Suppressor macrophage (primary cell): ENCODE measurements around the gene B3GALT5.

ENCODE experiments used
- DNase-seq, 4 experiments: peaks; one replicate each; pipeline ENCODE4 v3.0.0-alpha.2; 2020 to 2022

Gene B3GALT5

DNA sequence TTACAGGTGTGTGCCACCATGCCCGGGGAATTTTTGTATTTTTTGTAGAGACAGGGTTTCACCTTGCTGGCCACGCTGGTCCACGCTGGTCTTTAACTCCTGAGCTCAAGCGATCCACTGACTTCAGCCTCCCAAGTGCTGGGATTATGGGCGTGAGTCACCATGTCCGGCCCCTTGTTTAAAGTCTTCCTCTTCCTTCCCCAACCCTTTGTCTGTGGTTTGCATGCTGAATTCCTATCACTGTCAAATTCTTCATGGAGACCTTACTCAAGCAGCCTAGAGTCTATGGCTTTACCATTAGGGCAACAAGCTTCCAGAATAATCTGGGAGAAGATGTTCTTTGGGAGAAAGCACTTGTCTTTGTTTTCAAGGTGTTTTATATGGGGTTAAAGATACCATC is 34.7 kb downstream of the B3GALT5 start:
- no peak for DNase-seq

DNA sequence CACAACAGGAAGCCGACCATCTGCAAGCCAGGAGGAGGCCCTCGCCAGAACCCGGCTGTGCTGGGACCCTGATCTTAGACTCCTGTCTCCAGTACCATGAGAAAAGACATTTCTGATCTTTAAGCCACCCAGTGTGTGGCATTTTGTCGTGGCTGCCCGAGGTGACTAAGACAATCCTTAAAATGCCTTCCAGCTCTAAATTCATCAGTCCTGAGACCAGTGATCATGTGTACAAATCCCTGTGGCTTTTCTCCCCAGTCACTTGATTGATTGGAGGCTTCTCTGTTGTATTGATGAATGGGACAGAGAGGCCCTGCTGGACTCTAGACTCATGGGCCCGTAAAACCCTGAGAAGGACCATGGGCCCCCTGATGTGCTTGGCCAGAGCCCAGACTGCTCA is 36.1 kb downstream of the B3GALT5 start:
- DNase-seq, result no peak

DNA sequence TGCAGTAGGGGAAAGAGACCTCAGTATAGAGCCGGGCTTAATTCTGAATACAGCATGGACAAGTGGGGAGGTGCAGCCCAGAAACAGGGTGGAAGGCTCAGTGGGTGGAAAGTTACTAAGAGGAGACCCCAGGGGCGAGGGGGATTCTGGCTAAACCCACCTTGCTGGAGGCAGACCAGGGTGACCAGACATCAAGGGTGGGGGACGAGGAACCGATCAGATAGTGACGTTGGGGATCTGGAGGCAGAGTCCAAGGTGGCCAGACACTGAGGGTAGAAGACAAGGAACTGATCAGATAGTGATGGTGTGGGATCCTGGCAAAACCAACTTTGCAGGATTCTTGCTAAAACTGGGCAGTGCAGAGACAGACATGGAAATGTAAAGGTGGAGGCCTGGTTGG is 36.8 kb downstream of the B3GALT5 start:
- no peak for DNase-seq

DNA sequence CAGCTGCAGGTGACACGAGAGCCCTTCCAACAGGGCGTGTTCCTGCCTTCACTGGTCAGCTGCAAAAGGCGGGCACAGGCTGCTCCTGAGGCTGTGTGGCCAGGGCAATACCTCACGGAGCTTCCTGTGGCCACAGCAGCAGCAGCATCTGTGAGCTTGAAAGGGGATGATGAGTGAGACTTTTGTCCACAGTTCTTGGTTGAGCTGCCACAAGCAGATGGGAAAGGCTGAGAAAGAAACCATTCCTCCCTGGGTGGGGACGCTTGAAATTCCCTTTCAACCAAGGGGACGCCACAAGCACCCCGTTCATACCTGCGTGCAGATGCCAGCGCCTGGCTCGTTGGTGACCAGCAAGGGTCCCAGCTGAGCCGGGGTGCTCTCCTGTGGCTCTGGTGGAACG is 37.6 kb downstream of the B3GALT5 start:
- no peak for DNase-seq

DNA sequence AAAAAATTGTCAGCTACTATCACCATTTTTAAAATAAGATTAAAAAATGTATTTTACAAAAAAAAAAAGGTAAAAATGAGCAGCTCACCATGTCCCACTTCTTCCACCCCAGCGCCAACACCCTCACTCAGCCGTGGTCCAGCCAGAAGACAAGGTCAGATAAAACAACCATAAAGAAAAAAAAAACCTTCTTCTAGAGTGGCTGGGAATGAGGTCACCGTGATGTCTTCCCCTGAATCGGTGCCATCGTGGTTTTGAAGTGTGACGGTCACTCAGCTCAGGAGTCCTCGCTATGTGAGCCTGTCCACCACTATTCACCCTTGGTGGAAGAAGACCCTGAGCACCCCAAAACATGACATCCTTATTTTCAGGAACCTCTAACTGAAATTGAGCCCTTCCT is 38.1 kb downstream of the B3GALT5 start:
- DNase-seq, result no peak

DNA sequence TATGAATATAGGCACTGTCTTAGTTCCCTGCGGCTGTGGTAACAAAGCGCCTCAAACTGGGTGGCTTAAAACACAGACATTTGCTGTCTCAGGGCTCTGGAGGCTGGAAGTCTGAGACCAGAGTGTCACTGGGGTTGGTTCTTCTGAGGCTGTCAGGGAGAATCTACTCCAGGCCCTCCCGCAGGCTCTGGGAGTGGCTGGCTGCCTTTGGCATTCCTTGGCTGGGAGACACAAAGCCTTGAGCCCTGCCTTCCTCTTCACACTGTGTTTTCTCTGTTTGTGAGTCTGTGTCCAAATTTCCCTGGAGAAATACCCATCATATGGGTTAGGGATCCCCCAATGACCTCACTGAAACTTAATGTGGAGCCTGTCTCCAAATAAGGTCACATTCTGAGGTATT is 38.5 kb downstream of the B3GALT5 start:
- DNase-seq, result no peak

DNA sequence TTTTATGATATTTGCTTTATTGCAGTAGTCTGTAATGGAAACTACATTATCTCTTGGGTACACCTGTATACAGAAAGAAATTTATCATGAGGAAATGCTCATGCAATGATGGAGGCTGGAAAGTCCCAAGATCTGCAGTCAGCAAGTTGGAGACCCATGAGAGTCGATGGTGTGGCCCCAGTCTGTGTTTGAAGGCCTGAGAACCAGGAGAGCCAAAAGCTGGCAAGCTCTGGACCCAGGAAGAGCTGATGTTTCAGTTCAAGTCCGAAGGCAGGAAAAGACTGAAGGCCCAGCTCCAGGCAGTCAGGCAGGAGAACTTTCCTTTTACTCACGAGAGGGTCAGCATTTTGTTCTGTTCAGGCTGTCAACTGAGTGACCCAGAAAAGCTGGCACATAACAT is 42.2 kb downstream of the B3GALT5 start:
- DNase-seq, result no peak

DNA sequence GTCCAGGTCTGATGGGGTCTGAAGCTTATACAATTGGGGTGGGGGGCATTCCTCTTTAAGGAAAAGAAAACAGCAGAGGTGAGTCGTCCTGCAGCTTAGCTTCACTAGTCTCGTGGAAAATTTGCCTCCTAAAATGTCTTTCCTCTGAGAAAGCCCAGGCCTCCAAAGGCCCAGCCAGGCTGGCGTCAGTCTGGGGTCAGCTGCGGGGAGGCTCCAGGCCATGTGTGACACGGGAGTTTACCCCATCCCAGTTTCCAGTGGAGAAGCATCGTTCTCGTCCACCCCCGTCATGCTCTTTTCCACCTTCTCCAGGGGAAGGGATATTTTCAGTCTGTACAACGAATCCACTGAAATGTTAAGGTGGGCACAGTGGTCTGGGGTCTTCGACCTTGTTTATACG is 42.8 kb downstream of the B3GALT5 start:
- DNase-seq, result no peak

DNA sequence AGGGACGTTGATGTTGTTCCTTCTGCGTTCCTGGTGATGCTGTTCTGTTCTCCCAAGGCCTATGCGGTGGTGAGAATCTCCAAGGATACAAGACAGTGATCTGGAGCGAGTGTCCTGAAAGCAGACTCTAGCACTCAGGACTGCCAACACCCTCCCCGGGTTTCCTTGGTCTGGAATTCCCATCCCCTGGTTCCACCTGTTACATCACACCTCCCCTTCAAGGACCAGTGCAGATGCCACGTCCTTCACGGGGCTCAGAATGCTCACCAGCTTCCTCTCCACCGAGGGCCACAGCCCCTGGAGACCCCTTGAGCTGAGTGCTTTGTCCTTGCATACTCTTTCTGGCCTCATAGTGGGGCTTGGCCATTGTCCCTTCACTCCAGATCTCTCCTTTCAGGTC is 43.5 kb downstream of the B3GALT5 start:
- DNase-seq, result no peak

DNA sequence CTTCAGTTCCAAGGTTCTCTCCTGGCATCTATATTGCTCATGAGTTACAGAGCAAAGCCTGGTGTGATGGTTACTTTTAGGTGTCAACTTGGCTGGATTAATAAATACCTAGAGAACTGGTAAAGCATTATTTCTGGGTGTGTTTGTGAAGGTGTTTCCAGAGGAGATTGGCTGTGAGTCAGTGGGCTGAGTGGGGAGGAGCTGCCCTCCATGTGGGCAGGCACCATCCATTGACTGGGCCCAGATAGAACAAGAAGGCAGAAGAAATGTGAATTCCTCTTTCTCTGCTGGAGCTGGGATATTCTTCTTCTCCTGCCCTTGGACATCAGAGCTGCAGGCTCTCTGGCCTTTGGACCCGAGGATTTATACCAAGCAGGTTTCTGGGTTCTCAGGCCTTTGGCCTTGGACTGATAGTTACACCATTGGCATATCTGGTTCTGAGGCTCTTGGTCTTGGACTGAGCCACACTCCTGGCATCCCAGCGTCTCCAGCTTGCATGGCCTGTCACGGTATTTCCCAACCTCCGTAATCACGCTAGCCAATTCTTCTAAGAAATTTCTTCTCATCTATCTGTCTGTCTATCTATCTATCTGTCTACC is 44.5 kb downstream of the B3GALT5 start:
- DNase-seq, result no peak

DNA sequence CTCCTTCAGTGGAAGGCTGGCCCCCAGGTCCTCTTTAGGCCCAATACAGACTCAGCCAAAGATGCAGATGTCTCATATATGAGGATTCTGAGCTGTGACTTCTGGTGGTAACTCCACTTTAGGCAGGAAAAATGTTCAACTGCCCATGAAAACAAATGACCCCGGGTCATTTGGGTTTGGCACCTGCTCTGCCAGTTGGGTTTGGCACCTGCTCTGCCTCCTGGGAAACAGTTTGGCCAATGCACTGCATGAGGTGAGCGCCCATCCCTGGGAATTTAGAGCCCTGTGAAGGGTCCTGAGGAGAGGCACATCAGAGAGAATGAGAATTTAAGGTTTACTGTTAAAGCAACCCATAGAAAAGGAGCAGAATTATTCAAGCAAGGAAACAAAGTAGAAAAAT is 45.3 kb downstream of the B3GALT5 start:
- DNase-seq, result no peak

DNA sequence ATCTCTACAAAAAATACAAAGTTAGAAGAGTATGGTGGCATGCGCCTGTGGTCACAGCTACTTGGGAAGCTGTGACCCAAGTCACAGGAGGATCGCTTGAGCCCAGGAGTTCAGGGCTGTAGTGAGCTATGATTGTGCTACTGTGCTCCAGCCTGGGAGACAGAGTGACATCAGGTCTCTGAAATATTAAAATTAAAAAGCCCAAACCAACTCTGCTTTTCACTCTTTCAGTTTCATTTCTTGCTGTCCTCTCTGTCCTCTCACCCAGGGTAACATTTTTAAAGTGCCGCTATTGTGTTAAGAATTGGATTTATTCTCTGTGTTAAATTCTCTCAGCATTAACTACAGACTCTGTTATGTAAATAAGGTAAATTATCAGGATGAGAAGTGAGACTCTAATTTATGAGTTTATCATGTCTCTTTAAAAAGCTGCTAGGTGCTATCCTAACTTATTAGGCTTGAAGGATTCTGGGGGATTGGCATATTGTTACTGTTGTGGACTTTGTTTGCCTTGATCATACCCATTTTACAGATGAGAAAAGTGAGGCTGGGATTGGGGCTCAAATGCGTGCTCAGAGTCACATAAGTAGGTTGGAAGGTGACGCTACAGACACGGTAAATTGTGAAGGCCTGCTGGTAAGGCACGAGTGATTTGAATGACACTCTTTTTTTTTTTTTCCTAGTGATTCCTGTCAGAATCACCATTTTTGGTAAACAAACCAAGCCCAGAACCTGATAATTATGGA is 46.5 kb downstream of the B3GALT5 start:
- DNase-seq, result no peak

DNA sequence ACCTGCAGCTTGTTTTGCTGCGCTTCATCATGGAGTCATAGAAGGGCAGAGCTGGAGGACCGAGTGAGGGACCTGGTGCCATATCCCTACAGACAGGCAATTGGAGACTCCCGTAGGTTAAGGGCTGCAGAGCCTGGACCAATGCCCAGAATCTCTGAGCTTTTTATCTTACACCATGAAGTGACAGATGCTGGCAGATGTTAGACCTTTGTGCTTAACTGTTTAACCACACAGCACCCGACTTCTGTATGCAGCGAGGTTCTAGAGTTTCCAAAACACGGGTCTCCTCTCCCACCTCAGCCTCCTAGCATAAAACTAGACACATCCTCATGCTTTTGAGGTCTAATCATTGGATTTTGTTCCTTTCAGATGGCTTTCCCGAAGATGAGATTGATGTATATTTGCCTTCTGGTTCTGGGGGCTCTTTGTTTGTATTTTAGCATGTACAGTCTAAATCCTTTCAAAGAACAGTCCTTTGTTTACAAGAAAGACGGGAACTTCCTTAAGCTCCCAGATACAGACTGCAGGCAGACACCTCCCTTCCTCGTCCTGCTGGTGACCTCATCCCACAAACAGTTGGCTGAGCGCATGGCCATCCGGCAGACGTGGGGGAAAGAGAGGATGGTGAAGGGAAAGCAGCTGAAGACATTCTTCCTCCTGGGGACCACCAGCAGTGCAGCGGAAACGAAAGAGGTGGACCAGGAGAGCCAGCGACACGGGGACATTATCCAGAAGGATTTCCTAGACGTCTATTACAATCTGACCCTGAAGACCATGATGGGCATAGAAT is 47.6 kb downstream of the B3GALT5 start:
- no peak for DNase-seq

DNA sequence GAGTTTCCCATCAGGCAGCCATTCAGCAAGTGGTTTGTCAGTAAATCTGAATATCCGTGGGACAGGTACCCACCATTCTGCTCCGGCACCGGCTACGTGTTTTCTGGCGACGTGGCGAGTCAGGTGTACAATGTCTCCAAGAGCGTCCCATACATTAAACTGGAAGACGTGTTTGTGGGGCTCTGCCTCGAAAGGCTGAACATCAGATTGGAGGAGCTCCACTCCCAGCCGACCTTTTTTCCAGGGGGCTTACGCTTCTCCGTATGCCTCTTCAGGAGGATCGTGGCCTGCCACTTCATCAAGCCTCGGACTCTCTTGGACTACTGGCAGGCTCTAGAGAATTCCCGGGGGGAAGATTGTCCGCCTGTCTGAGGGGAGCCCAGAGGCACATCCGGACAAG is 48.4 kb downstream of the B3GALT5 start:
- DNase-seq, result no peak

DNA sequence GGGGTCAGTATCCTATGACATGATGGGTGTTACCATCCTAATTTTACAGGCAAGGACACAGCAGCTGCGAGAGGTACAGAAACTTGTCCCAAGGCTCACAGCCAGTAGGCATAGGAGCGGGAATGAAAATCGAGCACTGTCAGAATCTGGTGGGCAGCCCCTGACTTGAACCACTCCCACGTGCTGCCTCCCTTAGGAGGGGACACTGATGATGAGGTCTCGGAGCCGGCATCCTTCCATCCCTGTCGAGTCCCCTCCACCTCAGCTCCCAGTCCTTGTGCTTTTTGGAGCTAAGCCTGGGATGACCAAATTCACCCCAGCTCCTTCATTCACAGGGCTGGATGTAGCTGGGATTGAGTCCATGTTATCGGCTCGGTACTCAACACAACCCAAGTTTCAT is 49.0 kb downstream of the B3GALT5 start:
- DNase-seq, result no peak

DNA sequence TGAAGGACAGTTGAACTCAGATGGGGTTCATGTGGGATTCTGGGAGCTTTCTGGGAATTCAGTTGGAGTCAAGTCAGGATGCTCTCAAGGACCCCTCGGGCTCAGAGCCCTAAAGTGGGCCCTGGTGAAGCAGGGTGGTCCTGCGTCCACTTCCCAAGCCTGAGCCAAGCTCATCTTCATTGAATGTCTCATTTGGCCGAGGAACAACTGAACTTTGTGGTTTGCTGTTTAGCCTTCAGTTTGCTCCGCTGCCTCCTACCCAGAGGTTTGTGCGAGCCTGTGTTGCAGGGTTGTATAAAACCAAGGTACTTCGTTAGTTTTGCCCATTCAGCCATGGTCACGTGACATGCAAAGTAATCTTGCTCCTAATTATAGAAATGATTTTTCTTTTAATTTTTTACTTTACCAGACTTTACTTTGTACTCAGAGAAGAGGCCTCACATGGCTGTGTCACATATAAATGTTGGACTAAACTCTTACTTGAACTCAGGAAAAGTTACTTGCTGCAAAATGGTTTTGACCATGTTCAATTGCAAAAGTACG is 49.7 kb downstream of the B3GALT5 start:
- no peak for DNase-seq

DNA sequence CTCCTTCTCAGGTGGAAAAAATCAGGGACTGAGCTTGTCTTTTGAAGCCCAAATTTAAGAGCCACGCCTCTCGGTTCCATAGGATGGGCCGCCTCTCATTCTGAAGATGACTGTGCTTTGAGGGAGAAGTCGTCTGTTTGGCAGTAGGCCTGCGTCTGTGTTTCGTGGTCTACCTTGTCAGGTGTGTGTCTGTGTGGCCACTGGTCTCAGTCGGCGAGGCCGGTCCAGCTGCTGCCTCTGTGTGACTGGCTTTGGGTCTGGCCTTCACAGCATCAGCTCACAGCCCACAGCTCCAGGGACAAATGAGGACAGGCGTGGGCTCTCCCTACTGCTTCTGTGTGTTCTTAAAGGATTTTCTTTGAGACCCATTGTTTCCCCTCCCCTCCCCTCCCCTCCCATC is 50.3 kb downstream of the B3GALT5 start:
- DNase-seq, result no peak

DNA sequence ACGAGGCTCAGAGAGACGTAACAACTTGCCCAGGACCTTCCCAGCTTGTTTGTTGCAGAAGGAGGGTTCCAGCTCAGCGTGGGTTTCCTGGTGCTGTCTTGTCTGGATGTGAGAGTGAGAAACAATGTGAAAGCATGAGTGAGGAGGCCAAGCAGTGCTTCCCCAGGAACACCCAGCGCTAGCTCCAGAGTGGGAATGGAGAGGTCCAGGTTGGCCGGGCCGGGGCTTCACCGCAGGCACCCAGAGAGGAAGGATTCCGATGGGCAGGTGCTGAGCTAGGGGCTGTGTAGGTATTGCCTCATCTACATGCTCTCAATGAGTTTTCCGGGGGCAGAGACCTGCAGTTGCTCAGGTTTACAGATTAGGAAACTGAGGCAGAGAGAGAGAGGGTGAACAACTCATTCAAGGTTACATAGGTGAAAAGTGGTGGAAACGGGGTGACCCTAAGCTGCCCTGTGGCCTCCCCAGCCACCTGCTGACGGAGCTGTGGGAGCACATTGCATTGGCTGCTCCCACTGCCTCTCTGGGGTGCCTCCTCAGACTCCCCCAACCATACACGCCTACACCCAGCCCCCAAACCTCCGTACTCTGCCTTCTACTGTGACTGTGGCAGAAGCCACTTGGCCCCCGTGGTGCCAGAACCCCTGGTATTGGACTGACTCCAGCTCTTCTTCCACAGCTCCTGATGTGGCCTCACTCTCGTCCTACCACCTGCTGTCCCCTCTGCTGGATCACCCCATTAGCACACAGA is 51.2 kb downstream of the B3GALT5 start:
- DNase-seq, result no peak

DNA sequence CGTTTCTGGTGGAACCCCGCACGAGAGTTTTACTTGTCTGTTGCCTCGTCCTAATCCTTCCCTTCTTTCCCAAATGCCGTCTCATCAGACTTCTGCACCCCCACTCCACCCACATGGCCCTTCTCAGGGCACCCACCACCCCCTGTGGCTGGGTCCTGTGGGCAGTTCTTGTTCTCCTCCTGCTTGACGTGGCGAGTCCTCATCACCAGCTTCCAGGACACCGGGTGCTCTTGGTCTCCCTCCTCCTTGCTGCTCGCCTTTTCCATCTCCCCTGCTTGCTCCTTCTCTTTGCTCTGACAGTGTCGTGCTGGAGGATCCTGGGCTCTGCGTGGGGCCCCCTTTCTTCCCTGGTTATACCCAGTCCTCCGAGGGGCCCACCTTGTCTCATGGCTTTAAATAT is 51.8 kb downstream of the B3GALT5 start:
- no peak for DNase-seq

DNA sequence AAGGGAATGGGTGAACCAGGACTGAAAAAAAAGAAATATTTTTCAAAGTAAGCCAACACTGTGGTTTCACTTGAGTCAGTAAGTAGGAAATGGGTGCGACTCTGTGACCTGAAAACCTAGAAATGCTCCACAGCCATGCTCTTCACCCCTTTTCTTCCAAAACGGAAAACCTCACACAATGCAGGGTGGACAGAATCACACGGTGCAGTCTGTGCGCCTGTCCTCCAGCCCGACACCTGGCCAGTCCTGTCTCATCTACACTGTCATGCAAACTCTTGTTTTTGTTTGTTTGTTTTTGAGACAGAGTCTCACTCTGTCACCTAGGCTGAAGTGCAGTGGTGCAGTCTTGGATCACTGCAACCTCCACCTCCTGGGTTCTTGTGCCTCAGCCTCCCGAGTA is 53.3 kb downstream of the B3GALT5 start:
- no peak for DNase-seq

DNA sequence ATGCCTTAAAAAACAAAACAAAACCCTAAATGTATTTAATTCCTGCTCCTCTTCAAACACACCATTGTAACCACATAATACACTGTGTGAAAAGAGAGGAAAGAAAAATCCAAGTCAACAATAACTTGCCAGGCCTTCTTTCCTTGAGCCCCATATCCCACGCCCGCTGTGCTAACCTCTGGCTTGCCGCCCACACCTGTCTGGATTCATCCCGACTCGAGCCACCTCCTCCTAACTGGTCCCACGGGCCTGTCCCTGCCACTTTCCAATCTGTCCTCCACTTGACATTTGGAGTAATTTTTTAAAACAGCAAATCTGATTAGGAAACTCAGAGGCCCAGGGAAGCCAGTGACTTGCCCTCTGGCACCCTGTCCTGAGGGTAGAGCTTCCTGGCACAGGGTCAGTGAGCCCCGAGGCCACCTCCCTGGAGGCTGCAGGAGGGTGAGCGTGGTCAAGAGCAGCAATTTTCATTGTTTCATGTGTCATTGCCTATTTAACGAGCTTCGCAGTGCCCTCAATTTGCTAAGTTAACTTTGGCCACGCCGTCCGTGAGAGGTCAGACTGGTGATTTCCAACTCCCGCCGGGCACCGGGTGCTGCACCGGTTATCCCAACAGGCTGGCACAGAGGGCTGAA is 54.1 kb downstream of the B3GALT5 start:
- no peak for DNase-seq

DNA sequence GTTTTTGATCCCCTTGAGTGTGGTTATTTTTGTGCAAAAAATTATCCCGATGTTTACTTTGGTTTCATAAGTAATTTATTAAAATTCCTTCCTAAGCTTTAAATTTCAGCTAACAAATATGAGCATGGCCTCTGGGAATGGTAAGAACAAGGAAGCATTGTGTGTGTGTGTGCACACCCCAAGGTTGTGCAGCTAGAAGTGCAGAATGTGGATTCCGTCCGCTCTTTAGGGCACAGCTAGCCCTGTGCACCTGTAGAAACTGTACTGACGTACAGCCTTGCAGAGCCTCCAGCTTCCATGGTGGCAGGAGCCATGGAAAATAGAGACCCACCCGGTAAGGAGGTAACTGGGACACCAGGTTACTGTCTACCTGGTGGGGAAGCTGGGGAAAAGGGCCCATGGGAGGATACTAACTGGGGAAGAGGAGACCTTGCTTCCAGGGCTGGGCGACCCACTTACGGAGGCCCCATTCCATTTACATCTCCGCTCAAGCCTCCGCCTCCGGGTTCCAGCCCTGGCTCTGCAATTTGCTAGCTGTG is 54.7 kb downstream of the B3GALT5 start:
- no peak for DNase-seq
